Esophagus mucosa (tissue), 1 donor: Measurements from ENCODE around the gene CDH23. TPM values are rescaled to one million over a fixed set of nuclear protein-coding genes. Genes with fewer than 3 reads are reported as not detected.

Experiments
- ATAC-seq: fragments of 200-7000 bp; cut with Tn5 transposase; one replicate; pipeline ENCODE4 v1.9.1; 2020
- total RNA-seq: library from RNA; stranded (reverse); gene quantifications from one replicate; pipeline ENCODE4 v1.2.4, GENCODE V29; 2023
- donor health status: DM: yes; HTN: yes; CAD: no.

The CDH23 gene
- total RNA-seq, 1 donor from 2014 or later: 1.3 TPM

GRCh38 chr10:71806704-71807556 is 410.2 kb downstream of the CDH23 start:
- ATAC-seq: no peak

GRCh38 chr10:71807557-71808510 is 411.1 kb downstream of the CDH23 start:
- ATAC-seq: no peak

GRCh38 chr10:71809628-71810027 is 412.9 kb downstream of the CDH23 start:
- ATAC-seq: no peak

- ATAC-seq: no peak
Observed at GRCh38 chr10:71810048-71810750, 413.5 kb downstream of the CDH23 start.

- no peak for ATAC-seq
Observed at GRCh38 chr10:71811351-71811750, 414.6 kb downstream of the CDH23 start.

- ATAC-seq: peak; percentile 79
Observed at GRCh38 chr10:71812016-71812912, 415.5 kb downstream of the CDH23 start.

GRCh38 chr10:71812913-71813590 is 416.3 kb downstream of the CDH23 start:
- ATAC-seq: no peak

- no peak for ATAC-seq
Observed at GRCh38 chr10:71814922-71815411, 418.2 kb downstream of the CDH23 start.

- no peak for ATAC-seq
Observed at GRCh38 chr10:71815515-71816130, 418.9 kb downstream of the CDH23 start.

- ATAC-seq: no peak
Observed at GRCh38 chr10:71816421-71816851, 419.7 kb downstream of the CDH23 start.

- no peak for ATAC-seq
Observed at GRCh38 chr10:71816936-71817618, 420.4 kb downstream of the CDH23 start.

GRCh38 chr10:71817831-71818655 is 421.3 kb downstream of the CDH23 start:
- ATAC-seq: no peak

- ATAC-seq: no peak
Observed at GRCh38 chr10:71818674-71819260, 422.0 kb downstream of the CDH23 start.

GRCh38 chr10:71819441-71819861 is 422.7 kb downstream of the CDH23 start:
- ATAC-seq: peak; percentile 29

- ATAC-seq: no peak
Observed at GRCh38 chr10:71819985-71820384, 423.3 kb downstream of the CDH23 start.

- no peak for ATAC-seq
Observed at GRCh38 chr10:71820966-71821365, 424.2 kb downstream of the CDH23 start.

- ATAC-seq: no peak
Observed at GRCh38 chr10:71821909-71822763, 425.4 kb downstream of the CDH23 start.
